ENCODE measurements around the gene PEF1.

Gene PEF1

DNA sequence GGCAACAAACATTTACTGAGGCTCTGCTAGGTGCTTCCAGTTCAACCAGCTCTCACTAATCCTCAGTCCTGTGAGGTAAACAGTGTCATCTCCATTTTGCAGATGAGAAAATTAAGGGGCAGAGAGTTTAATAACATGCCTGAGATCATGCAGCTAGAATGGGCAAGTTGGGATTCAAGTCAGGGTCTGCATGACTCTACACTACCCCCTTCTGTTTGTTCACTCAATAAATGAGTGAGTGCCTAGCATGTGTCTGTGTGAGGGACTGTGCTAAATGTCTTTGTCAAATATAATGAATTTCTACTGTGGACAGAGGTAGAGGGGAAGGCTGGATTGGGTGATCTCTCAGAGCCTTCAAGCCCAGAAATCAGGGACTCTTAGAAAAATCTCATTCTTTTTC is 4.5 kb downstream of the PEF1 start:
- peaks cover 46 to 67% (median 54%) of the 10 kb centered on the region in 10 experiments for H3K4me1 ChIP-seq
- peak overlapping the region in 6 of 11 experiments; percentile 3 to 63 (median 42); a peak in 7 of 22 replicates for H3K27ac ChIP-seq
- H3K9ac ChIP-seq, result peak overlapping the region in 6 of 11 experiments; percentile 1 to 38 (median 19); a peak in 5 of 22 replicates
- peak overlapping the region in 10 of 11 experiments; percentile 2 to 63 (median 29); a peak in 16 of 22 replicates for H3K4me2 ChIP-seq
- peaks cover 48 to 65% (median 55%) of the 10 kb centered on the region in 11 experiments; a peak in 21 of 22 replicates for H4K20me1 ChIP-seq
- no peaks in the 10 kb centered on the region for H3K27me3 ChIP-seq
- H3K9me3 ChIP-seq (replicated peaks in 1 of 11), result no peaks in the 10 kb centered on the region
- peaks cover 5 to 41% (median 21%) of the 10 kb centered on the region in 11 experiments; a peak in 19 of 22 replicates for H3K36me3 ChIP-seq
- H3K4me3 ChIP-seq, result no peak overlapping the region
- TF ChIP-seq Cebpa-rat (IDR thresholded peaks at IDR 0.05), result no peak

DNA sequence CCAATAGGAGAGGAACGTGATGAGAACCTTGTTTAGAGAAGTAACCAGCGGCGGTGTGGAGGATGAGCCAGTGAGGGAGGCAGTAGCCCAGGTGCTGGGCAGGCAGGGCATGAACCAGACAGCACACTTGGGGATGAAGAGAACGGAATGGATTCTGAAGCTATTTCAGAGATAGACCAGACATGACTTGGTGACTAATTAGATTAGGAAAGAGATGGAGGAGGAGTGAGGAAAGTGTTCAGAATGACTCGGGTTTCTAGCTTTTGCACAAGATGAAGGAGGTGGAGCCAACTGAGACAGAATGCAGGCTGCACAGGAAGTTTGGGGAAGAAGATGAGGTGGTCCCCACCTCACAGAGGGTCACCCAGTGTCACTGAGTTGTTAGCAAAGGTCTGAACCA is 5.1 kb downstream of the PEF1 start:
- Histone ChIP-seq H3K9ac (peak overlapping the region in 7 of 11 experiments; percentile 1 to 38 (median 19); a peak in 6 of 22 replicates), H3K27me3 (no peaks in the 10 kb centered on the region), H4K20me1 (peaks cover 50 to 71% (median 61%) of the 10 kb centered on the region in 11 experiments; a peak in 21 of 22 replicates), H3K4me3 (no peak overlapping the region), H3K36me3 (peaks cover 11 to 47% (median 28%) of the 10 kb centered on the region in 11 experiments), H3K27ac (peak overlapping the region in 7 of 11 experiments; percentile 10 to 63 (median 41); a peak in 11 of 22 replicates), H3K4me1 (peaks cover 46 to 67% (median 55%) of the 10 kb centered on the region in 10 experiments), H3K9me3 (replicated peaks in 1 of 11) (no peaks in the 10 kb centered on the region), H3K4me2 (peak overlapping the region in 10 of 11 experiments; percentile 2 to 63 (median 29); a peak in 17 of 22 replicates)
- TF ChIP-seq Cebpa-rat (IDR thresholded peaks at IDR 0.05), result no peak

DNA sequence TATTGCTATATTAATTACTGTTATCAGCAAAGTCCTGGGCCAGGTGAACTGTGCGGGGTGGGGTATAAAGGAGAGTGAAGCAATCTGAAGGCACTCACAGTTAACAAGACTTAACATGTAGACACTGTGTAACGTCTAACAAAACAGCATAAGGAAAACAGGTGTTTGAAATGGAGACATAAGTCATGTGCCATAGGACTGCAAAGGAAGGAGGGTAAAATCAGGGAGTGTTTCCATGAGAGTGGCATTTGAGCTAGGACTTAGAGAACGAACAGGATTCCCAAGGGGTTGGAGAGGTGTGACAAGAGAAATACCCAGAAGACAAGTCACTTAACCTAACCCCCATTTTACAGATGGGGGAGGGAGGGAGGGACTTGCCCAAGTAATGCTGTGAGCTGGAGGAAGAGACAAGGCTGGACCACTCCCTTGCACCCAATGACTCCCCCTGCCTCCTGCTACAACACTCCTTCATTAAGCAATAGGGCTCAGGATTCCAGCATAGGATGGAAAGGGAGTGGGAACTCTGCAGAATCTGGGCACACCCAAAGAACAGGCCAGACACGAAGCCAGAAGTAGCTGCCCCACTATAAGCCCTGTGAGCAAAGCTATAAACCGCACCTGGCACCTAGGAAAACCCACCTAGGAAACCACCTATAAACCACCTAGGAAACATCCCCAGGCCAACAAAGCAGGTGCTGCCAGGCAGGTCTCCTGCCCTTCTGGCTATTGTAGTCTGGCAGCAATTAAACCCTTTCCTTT is 6.6 kb downstream of the PEF1 start:
- Histone ChIP-seq H3K27me3 (no peaks in the 10 kb centered on the region), H3K4me1 (peaks cover 35 to 57% (median 45%) of the 10 kb centered on the region in 10 experiments), H3K27ac (peak overlapping the region in 2 of 11 experiments; percentile 6 to 63; a peak in 2 of 22 replicates), H3K9ac (peak overlapping the region in 2 of 11 experiments; percentile 23 to 35; a peak in 1 of 22 replicates), H4K20me1 (peaks cover 50 to 73% (median 70%) of the 10 kb centered on the region in 11 experiments; a peak in 21 of 22 replicates), H3K4me3 (no peak overlapping the region), H3K36me3 (peaks cover 23 to 59% (median 39%) of the 10 kb centered on the region in 11 experiments), H3K4me2 (peak overlapping the region in 2 of 11 experiments; percentile 40 to 58; a peak in 5 of 22 replicates), H3K9me3 (replicated peaks in 1 of 11) (no peaks in the 10 kb centered on the region)
- no peak for TF ChIP-seq Cebpa-rat (IDR thresholded peaks at IDR 0.05)

DNA sequence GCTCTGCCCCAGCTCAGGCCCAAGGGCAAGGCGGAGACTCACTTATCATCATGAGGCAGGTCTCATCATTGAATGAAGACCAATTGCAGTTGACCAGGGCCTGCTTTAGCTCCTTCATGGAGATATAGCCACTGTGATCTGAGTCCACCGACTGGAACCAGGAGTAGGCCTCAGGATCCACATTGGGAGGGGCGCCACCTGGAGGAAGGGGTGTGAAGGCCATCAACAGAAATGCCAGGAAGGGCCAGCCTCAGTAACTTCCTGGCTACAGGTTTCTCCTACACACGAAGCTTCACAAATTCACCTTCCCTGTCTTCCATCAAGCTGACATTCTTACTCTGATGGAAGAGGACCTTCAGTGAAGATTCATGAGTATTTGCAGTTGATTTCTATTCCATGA is 11.6 kb downstream of the PEF1 start:
- H3K9me3 ChIP-seq (replicated peaks in 1 of 11), result no peaks in the 10 kb centered on the region
- H3K4me3 ChIP-seq, result no peak overlapping the region
- peak overlapping the region in 1 of 11 experiments; percentile 47; a peak in 1 of 22 replicates for H3K9ac ChIP-seq
- no peak for TF ChIP-seq Cebpa-rat (IDR thresholded peaks at IDR 0.05)
- peak overlapping the region in 1 of 11 experiments; percentile 10; a peak in 1 of 22 replicates for H3K27ac ChIP-seq
- no peak overlapping the region for H3K4me2 ChIP-seq
- H3K27me3 ChIP-seq, result no peaks in the 10 kb centered on the region
- H4K20me1 ChIP-seq, result peaks cover 30 to 76% (median 44%) of the 10 kb centered on the region in 11 experiments; a peak in 20 of 22 replicates
- H3K4me1 ChIP-seq, result peaks cover 9 to 30% (median 15%) of the 10 kb centered on the region in 10 experiments; a peak in 17 of 20 replicates
- H3K36me3 ChIP-seq, result peaks cover 71 to 85% (median 80%) of the 10 kb centered on the region in 11 experiments

DNA sequence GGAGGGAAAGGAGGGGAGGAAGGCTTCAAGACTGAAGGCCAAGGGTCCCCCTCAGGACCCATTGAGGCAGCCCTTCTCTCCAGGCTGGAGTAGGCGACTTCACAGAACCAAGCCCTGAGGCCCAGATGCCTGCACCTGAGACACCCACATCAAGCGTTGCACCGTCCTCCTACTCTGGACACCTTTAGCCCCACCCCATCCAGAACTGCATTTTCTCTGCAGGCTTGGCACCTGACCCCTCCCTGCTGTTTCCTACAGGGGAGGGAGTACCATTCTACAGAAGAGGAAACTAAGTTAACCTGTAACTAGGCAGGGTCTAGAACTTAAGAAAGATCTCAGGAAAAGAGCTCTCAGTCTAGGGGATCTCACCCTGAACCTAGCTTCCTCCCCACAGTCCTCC is 12.0 kb downstream of the PEF1 start:
- H3K36me3 ChIP-seq, result peaks cover 76 to 90% (median 83%) of the 10 kb centered on the region in 11 experiments

DNA sequence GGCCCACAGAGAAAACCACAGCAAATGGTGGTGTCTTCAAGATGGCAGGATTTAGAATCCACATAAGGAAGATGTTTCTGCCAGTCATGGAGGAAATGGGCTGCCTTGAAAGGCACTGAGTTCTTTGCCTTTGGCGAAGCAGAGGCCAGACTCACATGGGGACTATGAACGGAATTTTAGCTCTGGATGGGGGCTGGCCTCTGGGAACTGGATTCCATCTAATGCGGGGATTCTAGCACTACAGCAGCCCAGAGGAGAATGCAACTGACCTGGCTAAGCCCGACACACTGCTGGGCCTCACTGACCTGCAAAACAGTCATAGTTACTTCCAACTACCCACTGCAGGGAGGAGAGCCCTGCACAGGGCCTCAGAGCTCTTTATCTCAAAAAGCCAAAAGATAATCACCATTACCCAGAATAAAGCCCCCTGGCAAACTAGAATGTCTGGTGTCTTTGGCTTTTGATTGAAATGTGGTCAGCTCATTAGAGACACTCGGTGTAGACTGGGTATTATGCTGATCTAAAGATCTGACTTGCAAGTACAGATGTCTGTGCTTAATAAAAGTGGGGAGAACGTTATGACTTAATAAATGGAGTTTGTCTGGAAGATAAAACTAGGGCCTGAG is 15.6 kb downstream of the PEF1 start:
- H3K9ac ChIP-seq, result no peak overlapping the region
- no peak overlapping the region for H3K27ac ChIP-seq
- peaks cover 26 to 56% (median 43%) of the 10 kb centered on the region in 10 experiments for H3K4me1 ChIP-seq
- H3K9me3 ChIP-seq (replicated peaks in 1 of 11), result no peaks in the 10 kb centered on the region
- H3K4me3 ChIP-seq, result no peak overlapping the region
- peaks cover 0 to 52% (median 9%) of the 10 kb centered on the region in 11 experiments; a peak in 13 of 22 replicates for H4K20me1 ChIP-seq
- H3K4me2 ChIP-seq, result no peak overlapping the region
- H3K36me3 ChIP-seq, result peaks cover 61 to 72% (median 65%) of the 10 kb centered on the region in 11 experiments
- H3K27me3 ChIP-seq, result no peaks in the 10 kb centered on the region
- TF ChIP-seq Cebpa-rat (IDR thresholded peaks at IDR 0.05), result no peak

More for the DNA sequence above, 12.0 kb downstream of the PEF1 start:
- TF ChIP-seq Cebpa-rat (IDR thresholded peaks at IDR 0.05), result no peak
- H3K27me3 ChIP-seq, result no peaks in the 10 kb centered on the region
- H3K9ac ChIP-seq, result peak overlapping the region in 1 of 11 experiments; percentile 47; a peak in 2 of 22 replicates
- peak overlapping the region in 2 of 11 experiments; percentile 10 to 11; a peak in 2 of 22 replicates for H3K27ac ChIP-seq
- H3K9me3 ChIP-seq (replicated peaks in 1 of 11), result no peaks in the 10 kb centered on the region
- no peak overlapping the region for H3K4me2 ChIP-seq
- peaks cover 26 to 73% (median 40%) of the 10 kb centered on the region in 11 experiments; a peak in 20 of 22 replicates for H4K20me1 ChIP-seq
- H3K4me3 ChIP-seq, result no peak overlapping the region
- H3K4me1 ChIP-seq, result peaks cover 10 to 26% (median 16%) of the 10 kb centered on the region in 10 experiments; a peak in 19 of 20 replicates

DNA sequence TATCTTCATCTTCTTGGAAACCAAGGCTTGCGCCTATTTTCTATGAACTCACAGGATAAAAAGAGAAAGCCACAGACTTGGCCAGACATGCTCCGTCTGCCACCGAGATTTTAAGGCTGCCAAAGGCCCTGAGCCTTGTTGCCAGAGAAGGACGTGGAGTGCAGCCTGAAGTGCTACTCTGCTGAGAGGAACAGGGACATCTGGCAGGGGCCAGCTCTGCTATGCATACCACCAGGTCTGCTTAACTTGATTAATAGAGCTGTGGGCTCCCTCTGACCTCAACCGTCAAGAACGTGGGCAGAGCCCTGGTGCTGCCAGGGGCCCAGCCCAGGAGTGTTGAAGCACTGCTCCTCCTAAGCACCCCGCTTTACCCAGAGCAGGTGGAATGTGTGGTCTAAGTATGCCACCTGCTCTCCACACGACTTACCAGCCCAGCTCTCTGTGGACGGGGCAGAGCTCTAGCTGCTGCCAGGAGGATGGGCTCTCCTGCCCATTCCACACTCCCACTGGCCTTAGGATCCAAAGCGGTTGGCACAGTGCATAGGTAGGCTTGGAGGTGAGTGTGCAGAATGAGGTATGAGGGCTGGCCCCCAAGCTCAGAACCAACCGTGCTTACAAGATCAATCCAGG is 16.6 kb downstream of the PEF1 start:
- Histone ChIP-seq H3K4me1 (peaks cover 33 to 65% (median 52%) of the 10 kb centered on the region in 10 experiments), H3K4me2 (peak overlapping the region in 3 of 11 experiments; percentile 43 to 64 (median 63); a peak in 2 of 22 replicates), H3K27ac (peak overlapping the region in 3 of 11 experiments; percentile 7 to 64 (median 18); a peak in 2 of 22 replicates), H3K4me3 (no peak overlapping the region), H3K27me3 (no peaks in the 10 kb centered on the region), H3K36me3 (peaks cover 52 to 63% (median 56%) of the 10 kb centered on the region in 11 experiments), H3K9ac (peak overlapping the region in 3 of 11 experiments; percentile 31 to 48 (median 32); a peak in 1 of 22 replicates), H4K20me1 (peaks cover 0 to 52% (median 7%) of the 10 kb centered on the region in 11 experiments; a peak in 12 of 22 replicates), H3K9me3 (replicated peaks in 1 of 11) (no peaks in the 10 kb centered on the region)
- no peak for TF ChIP-seq Cebpa-rat (IDR thresholded peaks at IDR 0.05)
